Measurements from ENCODE around the gene GKN1. TPM values are rescaled to one million over a fixed set of nuclear protein-coding genes. Genes with fewer than 3 reads are reported as not detected.

The GKN1 gene
- total RNA-seq, 4 donors from 2014 or later = 0.62 to 4.7 TPM; not detected in 2

DNA sequence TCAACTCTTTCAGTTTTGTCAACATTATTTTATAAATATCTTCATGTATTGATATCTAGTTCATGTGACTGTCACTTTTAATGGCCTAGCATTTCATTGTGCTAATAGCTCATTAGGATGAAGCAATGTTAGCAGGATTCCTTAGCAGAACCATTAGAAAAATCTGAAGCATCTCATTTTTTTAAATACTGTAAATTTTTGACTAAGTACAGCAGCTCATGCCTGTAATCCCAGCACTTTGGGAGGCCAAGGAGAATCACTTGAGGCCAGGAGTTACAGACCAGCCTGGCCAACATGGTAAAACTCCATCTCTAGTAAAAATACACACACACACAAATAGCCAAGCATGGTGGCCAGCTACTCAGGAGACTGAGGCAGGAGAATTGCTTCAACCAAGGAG lies 23.0 kb downstream of the GKN1 start:
- H3K36me3 ChIP-seq = no peaks in the 10 kb centered on the region
- peaks cover 0 to 3% (median 0%) of the 10 kb centered on the region in 3 donors for H3K4me1 ChIP-seq
- H3K27ac ChIP-seq = no peak overlapping the region
- H3K27me3 ChIP-seq = no peaks in the 10 kb centered on the region
- TF ChIP-seq CTCF (IDR thresholded peaks at IDR 0.05) (no peak), POLR2AphosphoS5 (IDR thresholded peaks at IDR 0.05) (no peak), POLR2A (IDR thresholded peaks at IDR 0.05) (no peak), EP300 (IDR thresholded peaks at IDR 0.05) (no peak)
- H3K4me3 ChIP-seq = no peak overlapping the region
- ATAC-seq = no peak
- peaks cover 0 to 7% (median 0%) of the 10 kb centered on the region in 3 donors for H3K9me3 ChIP-seq

DNA sequence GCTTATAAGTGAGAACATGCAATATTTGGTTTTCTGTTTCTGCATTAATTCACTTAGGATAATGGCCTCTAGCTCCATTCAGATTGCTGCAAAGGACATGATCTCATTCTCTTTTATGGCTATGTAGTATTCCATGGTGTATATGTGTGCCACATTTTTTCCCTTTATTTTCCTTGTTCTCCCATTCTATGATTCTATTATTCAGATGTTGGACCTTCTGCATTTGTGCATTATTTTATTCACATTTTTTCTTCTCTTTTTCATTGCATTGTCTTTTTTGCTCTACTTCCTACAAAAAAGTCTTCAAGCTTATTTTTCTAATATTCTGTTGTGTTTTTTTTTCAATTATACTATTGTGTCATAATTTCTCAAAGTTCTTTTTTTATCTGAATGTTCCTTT lies 27.4 kb downstream of the GKN1 start:
- H3K27ac ChIP-seq = no peak overlapping the region
- no peaks in the 10 kb centered on the region for H3K4me1 ChIP-seq
- no peak for ATAC-seq
- H3K36me3 ChIP-seq = no peaks in the 10 kb centered on the region
- H3K27me3 ChIP-seq = no peaks in the 10 kb centered on the region
- H3K9me3 ChIP-seq = peaks cover 0 to 7% (median 0%) of the 10 kb centered on the region in 3 donors
- no peak overlapping the region for H3K4me3 ChIP-seq
- no peak for TF ChIP-seq EP300 (IDR thresholded peaks at IDR 0.05)
- TF ChIP-seq POLR2A (IDR thresholded peaks at IDR 0.05) = no peak
- no peak for TF ChIP-seq CTCF (IDR thresholded peaks at IDR 0.05)
- TF ChIP-seq POLR2AphosphoS5 (IDR thresholded peaks at IDR 0.05) = no peak

DNA sequence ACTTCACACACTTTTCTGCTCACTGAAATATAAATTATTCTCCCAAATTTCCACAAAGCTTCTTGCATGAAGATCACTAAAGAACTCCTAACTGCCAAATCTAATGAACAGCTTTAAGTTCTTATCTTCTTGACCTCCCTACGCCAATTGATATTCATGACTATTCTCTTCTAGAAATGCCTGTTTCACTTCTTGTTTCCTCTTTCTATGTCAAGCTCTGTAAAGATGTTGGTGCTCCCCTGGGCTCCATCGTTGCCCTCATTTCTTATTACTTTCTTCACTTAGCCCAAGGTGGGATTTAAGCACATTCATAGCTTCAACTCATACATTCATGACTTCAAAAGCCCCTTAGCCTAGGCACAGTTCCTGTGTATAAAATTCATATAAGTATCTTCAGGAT lies 29.3 kb downstream of the GKN1 start:
- Histone ChIP-seq H3K27me3 (no peaks in the 10 kb centered on the region), H3K9me3 (peaks cover 0 to 7% (median 0%) of the 10 kb centered on the region in 3 donors), H3K36me3 (no peaks in the 10 kb centered on the region), H3K4me3 (no peak overlapping the region), H3K27ac (no peak overlapping the region), H3K4me1 (peaks cover 0 to 3% (median 0%) of the 10 kb centered on the region in 3 donors)
- 82 to 87% methylated on average over 2 of the region's 2 CpGs for WGBS, 2 donors (ENCODE audit: low coverage in 1 of 2)
- no peak for TF ChIP-seq POLR2AphosphoS5 (IDR thresholded peaks at IDR 0.05)
- TF ChIP-seq EP300 (IDR thresholded peaks at IDR 0.05) = no peak
- no peak for TF ChIP-seq CTCF (IDR thresholded peaks at IDR 0.05)
- TF ChIP-seq POLR2A (IDR thresholded peaks at IDR 0.05) = no peak
- no peak for ATAC-seq

- ATAC-seq = no peak
- H3K9me3 ChIP-seq = no peaks in the 10 kb centered on the region
- no peaks in the 10 kb centered on the region for H3K36me3 ChIP-seq
- no peak overlapping the region for H3K27ac ChIP-seq
- H3K27me3 ChIP-seq = no peaks in the 10 kb centered on the region
- H3K4me1 ChIP-seq = peaks cover 0 to 4% (median 0%) of the 10 kb centered on the region in 3 donors
- TF ChIP-seq POLR2A (IDR thresholded peaks at IDR 0.05) (no peak), EP300 (IDR thresholded peaks at IDR 0.05) (no peak), CTCF (IDR thresholded peaks at IDR 0.05) (no peak), POLR2AphosphoS5 (IDR thresholded peaks at IDR 0.05) (no peak)
- H3K4me3 ChIP-seq = no peak overlapping the region
These were observed 32.7 kb downstream of the GKN1 start for GRCh38 chr2:69007169-69007568.

DNA sequence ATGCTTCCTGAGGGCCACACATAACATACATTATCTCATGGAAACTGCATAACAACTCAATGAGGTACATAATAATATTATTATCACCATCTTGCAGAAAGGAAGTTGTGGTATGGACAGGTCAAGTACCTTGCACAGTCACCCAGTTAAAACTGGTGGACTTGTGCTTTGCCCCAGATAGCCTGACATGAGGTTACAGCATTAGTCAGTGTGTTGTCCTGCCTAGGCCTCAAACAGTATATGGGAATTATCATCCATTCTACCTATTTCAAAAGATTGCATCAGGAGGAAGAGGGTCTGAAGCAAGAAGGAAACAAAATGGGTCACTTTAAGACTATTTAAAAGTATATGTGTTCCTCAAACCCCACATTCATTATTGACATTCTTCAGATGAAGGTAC lies 33.2 kb downstream of the GKN1 start:
- H3K27ac ChIP-seq = no peak overlapping the region
- TF ChIP-seq CTCF (IDR thresholded peaks at IDR 0.05) (no peak), POLR2A (IDR thresholded peaks at IDR 0.05) (no peak), EP300 (IDR thresholded peaks at IDR 0.05) (no peak), POLR2AphosphoS5 (IDR thresholded peaks at IDR 0.05) (no peak)

More for the DNA sequence above, 33.2 kb downstream of the GKN1 start:
- Histone ChIP-seq H3K27me3 (no peaks in the 10 kb centered on the region), H3K4me3 (no peak overlapping the region), H3K4me1 (peaks cover 0 to 8% (median 2%) of the 10 kb centered on the region in 3 donors), H3K36me3 (no peaks in the 10 kb centered on the region), H3K9me3 (no peaks in the 10 kb centered on the region)
- no peak for ATAC-seq

All from gastroesophageal sphincter (tissue), 4 donors.